Astrocyte of the cerebellum (primary cell): Measurements from ENCODE around the gene ABCC1.

ENCODE experiments used
- DNase-seq: peaks from one replicate; pipeline ENCODE4 v3.0.0-alpha.2; 2011; ENCODE audit warnings: low read depth
- H3K4me3 ChIP-seq: 2 replicates; pipeline ENCODE4 v1.5.1; 2011; ENCODE audit warnings: mild to moderate bottlenecking, low read depth, low read length, moderate library complexity
- in situ Hi-C: cut with HindIII; loops from 2 replicates; pipeline ENCODE4 v1.10.0; 2017; ENCODE audit warnings: low sequenced_read_pairs
- TF ChIP-seq, protein P1 (sequence below): IDR thresholded peaks from 2 replicates; pipeline ENCODE4 v1.5.1; 2012; ENCODE audit warnings: low read length, low read depth, moderate library complexity, mild to moderate bottlenecking; ENCODE audit errors: missing control alignments

Gene ABCC1

GRCh38 chr16:16163571-16163970, 214.2 kb downstream of the ABCC1 start:
- in situ Hi-C loops = no loop called here
- no peak for DNase-seq
- TF ChIP-seq, protein P1, sequence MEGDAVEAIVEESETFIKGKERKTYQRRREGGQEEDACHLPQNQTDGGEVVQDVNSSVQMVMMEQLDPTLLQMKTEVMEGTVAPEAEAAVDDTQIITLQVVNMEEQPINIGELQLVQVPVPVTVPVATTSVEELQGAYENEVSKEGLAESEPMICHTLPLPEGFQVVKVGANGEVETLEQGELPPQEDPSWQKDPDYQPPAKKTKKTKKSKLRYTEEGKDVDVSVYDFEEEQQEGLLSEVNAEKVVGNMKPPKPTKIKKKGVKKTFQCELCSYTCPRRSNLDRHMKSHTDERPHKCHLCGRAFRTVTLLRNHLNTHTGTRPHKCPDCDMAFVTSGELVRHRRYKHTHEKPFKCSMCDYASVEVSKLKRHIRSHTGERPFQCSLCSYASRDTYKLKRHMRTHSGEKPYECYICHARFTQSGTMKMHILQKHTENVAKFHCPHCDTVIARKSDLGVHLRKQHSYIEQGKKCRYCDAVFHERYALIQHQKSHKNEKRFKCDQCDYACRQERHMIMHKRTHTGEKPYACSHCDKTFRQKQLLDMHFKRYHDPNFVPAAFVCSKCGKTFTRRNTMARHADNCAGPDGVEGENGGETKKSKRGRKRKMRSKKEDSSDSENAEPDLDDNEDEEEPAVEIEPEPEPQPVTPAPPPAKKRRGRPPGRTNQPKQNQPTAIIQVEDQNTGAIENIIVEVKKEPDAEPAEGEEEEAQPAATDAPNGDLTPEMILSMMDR = no peak
- H3K4me3 ChIP-seq = no peak overlapping the region

DNA sequence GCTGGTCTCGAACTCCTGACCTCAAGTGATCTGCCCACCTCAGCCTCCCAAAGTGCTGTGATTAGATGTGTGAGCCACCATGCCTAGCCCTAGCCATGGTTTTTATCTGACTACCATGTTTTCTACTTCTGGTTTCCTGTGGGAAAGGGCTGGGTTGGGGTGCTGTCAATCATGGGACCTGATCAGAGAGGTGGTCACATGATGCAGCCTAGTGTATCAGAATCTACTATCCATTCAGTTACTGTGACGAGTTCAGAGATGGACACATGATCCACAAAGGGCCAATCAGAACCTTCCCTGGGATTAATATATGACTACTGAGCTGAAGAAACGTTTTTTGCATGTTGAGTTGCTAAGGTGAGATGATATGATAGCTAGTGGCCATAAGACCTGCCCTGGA, 214.8 kb downstream of the ABCC1 start:
- no peak overlapping the region for H3K4me3 ChIP-seq
- in situ Hi-C loops = no loop called here
- TF ChIP-seq, protein P1 = no peak
- DNase-seq = no peak

DNA sequence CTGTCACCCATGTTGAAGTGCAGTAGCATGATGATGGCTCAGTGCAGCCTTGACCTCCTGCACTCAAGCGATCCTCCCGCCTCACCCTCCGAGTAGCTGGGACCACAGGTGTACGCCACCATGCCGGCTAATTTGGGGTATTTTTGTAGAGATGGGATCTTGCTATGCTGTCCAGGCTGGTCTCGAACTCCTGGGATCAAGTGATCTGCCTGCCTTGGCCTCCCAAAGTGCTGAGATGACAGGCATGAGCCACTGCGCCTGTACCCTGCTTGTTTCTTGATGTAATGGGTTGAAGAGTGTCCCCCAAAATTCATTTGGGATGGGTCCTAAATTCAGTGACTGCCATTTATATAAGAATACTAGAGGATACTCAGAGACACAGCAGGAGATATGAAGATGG, 216.7 kb downstream of the ABCC1 start:
- TF ChIP-seq, protein P1 = no peak
- no peak for DNase-seq
- H3K4me3 ChIP-seq = no peak overlapping the region
- in situ Hi-C loops = no loop called here

DNA sequence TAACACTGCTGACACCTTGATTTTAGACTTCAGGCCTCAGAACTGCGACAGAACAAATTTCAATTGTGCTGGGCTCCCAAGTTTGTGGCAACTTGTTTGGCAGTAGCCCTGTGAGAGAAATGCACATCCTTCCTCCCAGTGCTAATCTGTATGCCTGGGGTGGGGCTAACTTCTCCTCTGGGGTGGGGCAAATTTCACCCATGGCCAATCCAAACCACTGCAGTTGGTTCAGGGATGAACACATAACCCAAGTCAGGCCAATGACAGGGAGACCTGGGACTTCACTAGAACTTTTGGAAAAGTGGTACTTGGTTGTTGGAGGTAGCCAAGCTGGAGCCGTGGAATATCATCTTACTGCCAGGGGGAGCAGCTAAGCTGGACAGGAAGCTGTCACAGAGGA, 217.5 kb downstream of the ABCC1 start:
- in situ Hi-C loops = no loop called here
- TF ChIP-seq, protein P1 = no peak
- no peak overlapping the region for H3K4me3 ChIP-seq
- no peak for DNase-seq

GRCh38 chr16:16167927-16168326, 218.5 kb downstream of the ABCC1 start:
- in situ Hi-C loops = no loop called here
- no peak for DNase-seq
- no peak overlapping the region for H3K4me3 ChIP-seq
- TF ChIP-seq, protein P1 = no peak

GRCh38 chr16:16168431-16168830, 219.0 kb downstream of the ABCC1 start:
- DNase-seq = no peak
- H3K4me3 ChIP-seq = no peak overlapping the region
- TF ChIP-seq, protein P1 = no peak
- in situ Hi-C loops = no loop called here

DNA sequence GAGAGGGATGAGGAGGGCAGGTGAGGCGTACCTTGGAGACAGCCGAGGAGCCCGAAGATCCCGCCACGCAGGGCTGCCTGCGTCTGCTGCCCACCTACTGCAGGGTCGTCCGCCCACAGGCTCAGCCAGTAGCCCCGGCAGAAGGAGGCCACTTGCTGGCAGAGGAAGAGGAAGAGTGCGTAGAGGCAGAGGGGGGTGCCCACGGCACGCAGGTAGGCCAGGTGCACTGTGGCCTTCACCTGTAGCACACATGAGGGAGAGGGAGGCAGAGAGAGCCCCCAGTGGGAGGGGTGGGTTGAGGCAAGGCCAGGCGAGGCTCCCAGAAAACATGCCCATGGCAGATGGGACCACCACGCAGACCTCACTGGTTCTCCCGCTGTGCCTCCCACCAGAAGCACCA, 220.2 kb downstream of the ABCC1 start:
- in situ Hi-C loops = no loop called here
- DNase-seq = no peak
- TF ChIP-seq, protein P1 = no peak
- no peak overlapping the region for H3K4me3 ChIP-seq
